ENCODE data around the gene NR1H4. TPM values are rescaled to one million over a fixed set of nuclear protein-coding genes. Genes with fewer than 3 reads are reported as not detected.

The NR1H4 gene
- total RNA-seq, 4 donors from 2014 or later: 10.7 to 50.7 (median 28.8) TPM

GRCh38 chr12:100521958-100522357, 48.3 kb downstream of the NR1H4 start:
- no peak overlapping the region for H3K4me3 ChIP-seq
- in situ Hi-C loops (cut with MboI; ENCODE audit: low pct_ligation_motif_present in 1 of 4, low pct_unique_long_range_greater_than_20kb in 1 of 4, low sequenced_read_pairs in 3 of 4): no loop called here
- H3K4me1 ChIP-seq: no peaks in the 10 kb centered on the region
- intact Hi-C loops (cut with DNase I; ENCODE audit: low total_unique reads): no loop called here
- WGBS, 2 donors (ENCODE audit: low coverage in 1 of 2): 65 to 89% methylated on average over 1 of the region's 1 CpG
- H3K27me3 ChIP-seq: no peaks in the 10 kb centered on the region
- H3K36me3 ChIP-seq: no peaks in the 10 kb centered on the region
- no peaks in the 10 kb centered on the region for H3K9me3 ChIP-seq
- H3K27ac ChIP-seq: no peak overlapping the region
- no peak for DNase-seq
- no peak for TF ChIP-seq EP300 (IDR thresholded peaks at IDR 0.05; ENCODE audit: low read depth)
- no peak for TF ChIP-seq POLR2AphosphoS5 (IDR thresholded peaks at IDR 0.05)
- no peak for TF ChIP-seq POLR2A (IDR thresholded peaks at IDR 0.05)
- TF ChIP-seq, protein P1, sequence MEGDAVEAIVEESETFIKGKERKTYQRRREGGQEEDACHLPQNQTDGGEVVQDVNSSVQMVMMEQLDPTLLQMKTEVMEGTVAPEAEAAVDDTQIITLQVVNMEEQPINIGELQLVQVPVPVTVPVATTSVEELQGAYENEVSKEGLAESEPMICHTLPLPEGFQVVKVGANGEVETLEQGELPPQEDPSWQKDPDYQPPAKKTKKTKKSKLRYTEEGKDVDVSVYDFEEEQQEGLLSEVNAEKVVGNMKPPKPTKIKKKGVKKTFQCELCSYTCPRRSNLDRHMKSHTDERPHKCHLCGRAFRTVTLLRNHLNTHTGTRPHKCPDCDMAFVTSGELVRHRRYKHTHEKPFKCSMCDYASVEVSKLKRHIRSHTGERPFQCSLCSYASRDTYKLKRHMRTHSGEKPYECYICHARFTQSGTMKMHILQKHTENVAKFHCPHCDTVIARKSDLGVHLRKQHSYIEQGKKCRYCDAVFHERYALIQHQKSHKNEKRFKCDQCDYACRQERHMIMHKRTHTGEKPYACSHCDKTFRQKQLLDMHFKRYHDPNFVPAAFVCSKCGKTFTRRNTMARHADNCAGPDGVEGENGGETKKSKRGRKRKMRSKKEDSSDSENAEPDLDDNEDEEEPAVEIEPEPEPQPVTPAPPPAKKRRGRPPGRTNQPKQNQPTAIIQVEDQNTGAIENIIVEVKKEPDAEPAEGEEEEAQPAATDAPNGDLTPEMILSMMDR (IDR thresholded peaks at IDR 0.05): no peak

DNA sequence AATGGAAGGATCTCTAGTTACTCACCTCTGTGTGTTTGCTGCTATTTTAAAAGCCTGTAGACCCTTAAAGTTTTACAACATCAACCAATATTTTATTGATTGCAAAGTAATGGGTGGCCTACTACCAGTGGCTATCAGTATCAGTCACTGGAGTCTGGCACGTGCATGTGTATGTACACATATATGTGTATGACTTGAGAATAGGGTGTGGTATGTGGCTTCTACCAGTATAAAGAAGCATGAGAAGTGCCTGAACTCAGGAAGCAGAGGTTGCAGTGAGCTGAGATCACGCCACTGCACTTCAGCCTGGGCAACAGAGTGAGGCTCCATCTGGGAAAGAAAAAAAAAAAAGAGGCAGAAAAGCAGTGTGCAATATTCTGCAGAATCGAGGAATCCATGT, 54.4 kb downstream of the NR1H4 start:
- H3K27ac ChIP-seq: no peak overlapping the region
- no peaks in the 10 kb centered on the region for H3K36me3 ChIP-seq
- no peak for TF ChIP-seq POLR2AphosphoS5 (IDR thresholded peaks at IDR 0.05)
- in situ Hi-C loops (cut with MboI; ENCODE audit: low pct_ligation_motif_present in 1 of 4, low pct_unique_long_range_greater_than_20kb in 1 of 4, low sequenced_read_pairs in 3 of 4) (loop anchor here in 1 of 4 donors (25.0 kb wide), 1 partner anchor 141 kb away; no protein-coding TSS in a partner anchor), intact Hi-C loops (cut with DNase I; ENCODE audit: low total_unique reads) (no loop called here)
- H3K27me3 ChIP-seq: no peaks in the 10 kb centered on the region
- DNase-seq: no peak
- no peaks in the 10 kb centered on the region for H3K9me3 ChIP-seq
- no peaks in the 10 kb centered on the region for H3K4me1 ChIP-seq
- 65 to 82% methylated on average over 3 of the region's 3 CpGs for WGBS, 2 donors (ENCODE audit: low coverage in 1 of 2)
- no peak overlapping the region for H3K4me3 ChIP-seq

DNA sequence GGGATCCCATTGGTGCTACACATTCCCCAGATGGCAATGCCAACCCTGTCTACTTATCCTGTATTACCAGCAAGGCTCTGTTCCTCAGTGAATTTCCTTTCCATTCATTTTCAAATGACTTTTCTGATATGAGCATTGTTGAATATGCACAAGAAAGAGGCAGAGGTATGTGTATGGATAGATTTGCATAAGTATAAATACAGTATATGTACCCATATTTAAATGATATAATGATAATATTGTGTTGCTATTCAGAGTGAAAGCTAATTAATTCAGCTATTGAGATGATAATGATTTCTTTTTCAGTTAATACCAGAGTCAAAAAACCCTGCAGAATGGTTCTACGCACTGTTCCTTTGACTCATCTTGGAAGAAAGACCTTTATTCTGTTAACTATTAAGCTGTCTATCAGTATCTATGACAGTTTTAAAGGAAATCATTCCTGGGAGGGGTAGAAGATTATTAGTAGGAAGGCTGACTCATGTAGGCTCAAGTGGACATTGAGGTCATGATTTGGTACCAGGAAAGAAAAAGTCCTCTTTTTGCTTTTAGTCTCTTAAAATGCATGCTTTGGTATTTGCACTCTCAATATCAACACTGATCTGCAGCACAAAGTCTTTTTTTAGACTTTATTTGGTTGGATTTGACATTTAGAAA, 54.9 kb downstream of the NR1H4 start:
- no peak for TF ChIP-seq POLR2A (IDR thresholded peaks at IDR 0.05)
- no peak for TF ChIP-seq POLR2AphosphoS5 (IDR thresholded peaks at IDR 0.05)
- no peak for TF ChIP-seq EP300 (IDR thresholded peaks at IDR 0.05; ENCODE audit: low read depth)
- TF ChIP-seq, protein P1 (IDR thresholded peaks at IDR 0.05): no peak
- WGBS, 2 donors (ENCODE audit: low coverage in 1 of 2): 88 to 91% methylated on average over 1 of the region's 1 CpG
- intact Hi-C loops (cut with DNase I; ENCODE audit: low total_unique reads): no loop called here
- DNase-seq: no peak
- in situ Hi-C loops (cut with MboI; ENCODE audit: low pct_ligation_motif_present in 1 of 4, low pct_unique_long_range_greater_than_20kb in 1 of 4, low sequenced_read_pairs in 3 of 4): loop anchor here in 1 of 4 donors (25.0 kb wide), 1 partner anchor 141 kb away; no protein-coding TSS in a partner anchor
- Histone ChIP-seq H3K9me3 (no peaks in the 10 kb centered on the region), H3K27me3 (no peaks in the 10 kb centered on the region), H3K4me3 (no peak overlapping the region), H3K4me1 (no peaks in the 10 kb centered on the region), H3K27ac (no peak overlapping the region), H3K36me3 (no peaks in the 10 kb centered on the region)

DNA sequence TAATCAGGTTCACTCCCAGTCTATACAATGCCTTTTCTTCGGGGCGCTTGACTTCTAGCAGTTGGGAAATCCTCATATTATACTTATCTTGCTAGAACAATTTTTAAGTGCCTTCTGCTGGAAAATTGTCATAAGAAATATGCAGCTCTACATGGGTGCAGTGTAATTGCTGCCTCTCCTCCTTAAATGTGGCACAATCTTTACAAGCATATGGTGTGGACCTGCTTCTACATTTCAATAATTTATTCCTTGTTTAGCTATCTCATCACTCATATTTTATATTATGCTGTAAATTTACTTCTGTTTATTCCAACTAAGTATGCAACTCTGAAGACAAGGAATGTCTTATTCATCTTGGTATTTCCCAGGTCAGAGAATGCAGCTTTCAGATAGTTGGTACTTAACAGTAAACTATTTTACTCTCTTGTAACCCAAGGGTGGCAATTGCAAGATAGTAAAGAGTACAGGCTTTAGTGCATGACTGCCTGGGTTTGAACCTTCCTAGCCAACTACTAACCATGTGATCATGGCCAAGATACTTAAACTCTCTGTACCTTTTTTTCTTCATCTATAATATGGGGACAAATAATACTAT, 56.2 kb downstream of the NR1H4 start:
- no peaks in the 10 kb centered on the region for H3K9me3 ChIP-seq
- no peaks in the 10 kb centered on the region for H3K36me3 ChIP-seq
- intact Hi-C loops (cut with DNase I; ENCODE audit: low total_unique reads) (no loop called here), in situ Hi-C loops (cut with MboI; ENCODE audit: low pct_ligation_motif_present in 1 of 4, low pct_unique_long_range_greater_than_20kb in 1 of 4, low sequenced_read_pairs in 3 of 4) (loop anchor here in 1 of 4 donors (25.0 kb wide), 1 partner anchor 143 kb away; no protein-coding TSS in a partner anchor)
- TF ChIP-seq EP300 (IDR thresholded peaks at IDR 0.05; ENCODE audit: low read depth) (no peak), POLR2A (IDR thresholded peaks at IDR 0.05) (no peak), POLR2AphosphoS5 (IDR thresholded peaks at IDR 0.05) (no peak)
- no peaks in the 10 kb centered on the region for H3K4me1 ChIP-seq
- H3K27me3 ChIP-seq: no peaks in the 10 kb centered on the region
- H3K27ac ChIP-seq: no peak overlapping the region
- no peak overlapping the region for H3K4me3 ChIP-seq
- 96 to 99% methylated on average over 2 of the region's 2 CpGs for whole genome bisulfite sequencing, 2 donors (ENCODE audit: low coverage in 1 of 2)
- DNase-seq: no peak

- WGBS, 2 donors (ENCODE audit: low coverage in 1 of 2): 82 to 96% methylated on average over 3 of the region's 3 CpGs
- Histone ChIP-seq H3K4me3 (no peak overlapping the region), H3K9me3 (no peaks in the 10 kb centered on the region), H3K27me3 (no peaks in the 10 kb centered on the region), H3K36me3 (no peaks in the 10 kb centered on the region), H3K27ac (no peak overlapping the region), H3K4me1 (no peaks in the 10 kb centered on the region)
- TF ChIP-seq, protein P1 (IDR thresholded peaks at IDR 0.05): no peak
- TF ChIP-seq POLR2AphosphoS5 (IDR thresholded peaks at IDR 0.05): no peak
- no peak for TF ChIP-seq EP300 (IDR thresholded peaks at IDR 0.05; ENCODE audit: low read depth)
- no peak for TF ChIP-seq POLR2A (IDR thresholded peaks at IDR 0.05)
- intact Hi-C loops (cut with DNase I; ENCODE audit: low total_unique reads): no loop called here
- in situ Hi-C loops (cut with MboI; ENCODE audit: low pct_ligation_motif_present in 1 of 4, low pct_unique_long_range_greater_than_20kb in 1 of 4, low sequenced_read_pairs in 3 of 4): loop anchor here in 1 of 4 donors (25.0 kb wide), 1 partner anchor 146 kb away; no protein-coding TSS in a partner anchor
- DNase-seq: no peak
These were observed 59.7 kb downstream of the NR1H4 start for GRCh38 chr12:100533376-100533775.
